Measurements from ENCODE around the gene SORCS2.

SORCS2 gene

GRCh38 chr4:7660176-7661039 lies 468.1 kb downstream of the SORCS2 start:
- no peak for ATAC-seq

DNA sequence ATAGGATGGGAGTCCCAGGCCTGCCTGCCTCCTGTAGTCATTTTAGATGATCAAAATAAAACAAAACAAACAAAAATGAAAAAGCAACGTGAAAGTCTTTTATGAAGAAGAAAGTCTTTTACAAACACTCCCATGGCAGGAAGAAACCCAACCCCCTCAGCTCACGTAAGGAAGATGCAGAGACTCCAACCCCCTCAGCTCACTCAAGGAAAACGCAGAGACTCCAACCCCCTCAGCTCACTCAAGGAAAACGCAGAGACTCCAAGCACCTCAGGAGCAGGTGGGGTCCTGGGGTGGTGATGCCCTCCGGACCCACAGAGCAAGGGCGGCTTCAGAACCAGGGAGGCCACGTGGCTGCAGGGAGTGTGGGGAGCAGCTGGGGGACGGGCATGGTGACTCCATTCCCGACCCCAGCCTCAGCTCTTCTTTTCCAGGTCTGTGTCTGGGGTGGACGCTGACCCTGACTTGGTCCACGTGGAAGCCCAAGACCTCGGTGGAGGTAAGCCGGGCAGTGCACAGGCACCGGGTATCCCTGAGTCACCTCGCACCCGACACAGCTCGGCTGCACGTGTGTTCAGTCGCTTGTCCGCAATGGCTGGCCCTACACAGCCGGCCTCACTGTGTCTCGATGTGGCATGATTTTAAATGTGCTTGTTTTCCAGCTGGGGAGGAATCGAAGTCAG lies 468.9 kb downstream of the SORCS2 start:
- ATAC-seq: no peak

DNA sequence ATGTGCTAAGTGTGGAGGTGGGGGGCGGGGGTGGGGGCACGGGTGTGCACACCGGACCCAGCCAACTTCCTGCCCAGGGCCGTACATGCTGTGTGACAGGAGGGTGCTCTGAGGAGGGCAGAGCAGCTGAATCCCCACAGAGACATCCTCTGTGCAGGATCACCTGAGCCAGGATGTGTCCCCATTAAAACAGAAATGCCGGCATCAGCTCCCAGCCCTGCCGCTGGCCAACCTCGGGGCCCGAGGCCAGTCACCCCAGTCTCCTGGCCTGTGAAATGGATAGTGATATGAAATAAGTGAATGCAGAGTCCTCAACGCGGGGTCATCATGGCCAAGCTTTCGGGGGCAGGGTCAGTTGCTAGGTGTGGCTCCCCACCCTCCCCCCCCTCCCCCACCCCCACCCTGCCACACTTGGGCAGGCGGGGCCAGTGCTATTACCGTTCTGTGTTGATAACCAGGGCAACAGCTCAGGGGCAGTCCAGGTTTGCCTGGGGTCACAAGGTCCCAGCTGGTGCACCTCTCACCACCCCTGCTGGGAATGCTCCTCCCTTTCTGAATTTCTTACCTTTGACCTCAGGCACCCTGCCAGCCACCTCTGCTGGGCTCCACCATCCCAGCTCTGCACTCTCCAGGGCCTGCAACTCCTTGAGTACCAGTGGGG lies 469.6 kb downstream of the SORCS2 start:
- no peak for ATAC-seq

DNA sequence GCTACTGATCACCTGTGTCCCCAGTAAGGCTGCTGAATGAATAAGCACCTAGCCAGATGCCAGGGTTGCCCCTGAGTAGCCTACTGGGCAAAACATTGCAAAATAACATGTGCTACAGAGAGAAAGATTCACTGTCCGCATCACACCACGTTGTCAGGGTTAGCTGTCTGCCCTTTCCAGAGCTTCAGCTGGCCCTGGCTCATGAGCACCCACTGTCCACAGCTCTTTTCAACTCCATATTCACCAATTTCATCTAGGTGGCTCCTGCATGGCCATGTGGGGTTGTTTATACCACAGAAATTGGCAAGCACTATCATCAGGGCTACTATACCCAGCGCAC lies 470.1 kb downstream of the SORCS2 start:
- ATAC-seq: no peak

- no peak for ATAC-seq
Observed at GRCh38 chr4:7663075-7663541, 470.8 kb downstream of the SORCS2 start.

DNA sequence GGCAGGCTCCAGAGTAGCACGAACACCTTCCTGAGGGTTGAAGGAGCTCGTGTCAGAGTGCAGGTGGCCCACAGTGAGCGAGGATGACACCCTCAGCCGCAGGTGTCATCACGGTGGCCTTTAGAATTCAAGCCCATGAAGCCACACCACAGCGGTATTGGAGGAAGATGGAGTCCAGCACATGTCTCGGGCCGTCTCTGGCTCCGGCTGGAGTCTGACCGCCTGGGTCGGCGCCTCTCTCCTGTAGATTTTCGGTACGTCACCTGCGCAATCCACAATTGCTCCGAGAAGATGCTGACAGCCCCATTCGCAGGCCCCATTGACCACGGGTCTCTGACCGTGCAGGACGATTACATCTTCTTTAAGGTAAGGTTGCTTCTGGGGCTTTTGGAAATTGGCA lies 471.8 kb downstream of the SORCS2 start:
- ATAC-seq: no peak

DNA sequence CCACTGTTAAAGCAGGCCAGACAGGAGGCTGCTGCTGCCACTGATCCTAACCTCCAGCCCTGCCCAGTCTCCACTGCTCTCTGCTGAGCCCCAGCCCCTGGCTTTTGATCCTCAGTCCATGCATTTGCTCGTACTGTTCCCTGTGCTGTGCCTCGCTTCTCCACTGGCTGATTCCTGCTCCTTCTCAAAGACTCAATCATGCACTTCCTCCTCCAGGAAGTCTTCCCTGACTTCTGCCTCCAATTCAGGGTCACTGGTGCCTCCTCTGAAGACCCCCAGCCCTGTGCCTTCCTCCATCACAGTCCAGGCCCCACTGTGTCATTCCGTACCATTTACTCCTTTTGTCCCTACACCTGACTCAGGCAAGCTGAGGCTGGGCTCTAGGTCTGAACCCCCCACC lies 473.0 kb downstream of the SORCS2 start:
- ATAC-seq: no peak

- ATAC-seq: no peak
Observed at GRCh38 chr4:7666011-7666410, 473.7 kb downstream of the SORCS2 start.

GRCh38 chr4:7666744-7667143 lies 474.4 kb downstream of the SORCS2 start:
- ATAC-seq: no peak

DNA sequence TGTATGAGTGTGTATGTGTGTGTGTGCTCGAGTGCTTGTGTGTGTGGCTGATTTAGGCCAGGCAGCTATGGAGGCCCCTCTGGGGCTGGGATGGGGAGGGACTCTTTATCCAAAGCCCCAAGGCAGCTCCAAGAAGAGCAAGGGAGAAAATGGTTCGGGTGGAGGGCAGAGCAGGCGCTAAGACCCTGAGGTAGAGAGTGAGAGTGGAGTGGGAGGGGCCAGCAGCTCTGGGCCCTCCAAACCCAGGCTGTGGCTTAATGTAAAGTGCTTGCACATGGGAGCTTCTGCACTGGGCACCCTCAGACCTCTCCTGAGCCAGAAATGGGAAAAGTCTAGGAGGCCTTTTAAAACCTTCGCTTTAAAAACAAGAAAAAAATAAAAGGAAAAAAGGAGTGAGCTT lies 475.9 kb downstream of the SORCS2 start:
- no peak for ATAC-seq

GRCh38 chr4:7668826-7669225 lies 476.5 kb downstream of the SORCS2 start:
- ATAC-seq: no peak

DNA sequence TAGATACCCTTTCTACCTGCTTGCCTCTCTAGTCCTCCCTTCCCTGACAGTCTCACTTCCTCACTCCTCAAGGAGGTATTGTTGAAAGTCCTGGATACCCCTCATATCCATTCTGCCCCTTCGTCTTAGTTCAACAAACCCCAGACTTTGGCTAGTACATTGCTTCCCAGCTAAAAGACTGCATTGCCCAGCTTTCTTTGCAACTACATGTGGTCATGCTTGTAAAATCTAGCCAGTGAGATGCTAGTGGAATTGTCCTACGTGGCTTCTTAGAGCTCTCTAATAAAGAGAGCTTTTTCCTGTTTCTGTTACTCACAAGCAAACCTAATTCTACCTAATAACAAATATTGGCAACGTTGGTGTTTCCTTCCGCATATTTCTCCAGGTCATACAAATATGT lies 480.3 kb downstream of the SORCS2 start:
- no peak for ATAC-seq

GRCh38 chr4:7673121-7673520 lies 480.8 kb downstream of the SORCS2 start:
- ATAC-seq: no peak

GRCh38 chr4:7674706-7675105 lies 482.4 kb downstream of the SORCS2 start:
- ATAC-seq: no peak

DNA sequence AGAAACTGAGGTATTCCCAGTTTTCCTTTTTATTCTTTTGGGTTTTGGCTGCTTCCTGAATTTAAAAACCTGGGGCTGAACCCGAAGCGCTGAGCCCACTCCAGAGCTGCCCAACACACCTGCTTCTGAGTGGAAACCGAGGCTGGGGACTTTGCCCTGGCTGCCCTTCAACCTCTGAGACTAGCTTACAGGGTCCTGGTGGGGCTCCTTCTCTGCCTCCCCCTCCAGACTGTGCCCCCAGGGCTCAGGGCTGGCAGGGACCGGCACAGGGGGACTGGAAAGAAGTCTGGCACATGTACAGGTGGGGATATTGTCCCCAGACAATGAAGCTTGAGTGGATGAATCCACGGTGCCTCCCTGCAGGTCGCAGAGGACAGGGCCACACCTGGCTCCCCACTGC lies 482.8 kb downstream of the SORCS2 start:
- ATAC-seq: no peak

GRCh38 chr4:7675612-7676320 lies 483.4 kb downstream of the SORCS2 start:
- no peak for ATAC-seq

- no peak for ATAC-seq
Observed at GRCh38 chr4:7676398-7676922, 484.1 kb downstream of the SORCS2 start.

DNA sequence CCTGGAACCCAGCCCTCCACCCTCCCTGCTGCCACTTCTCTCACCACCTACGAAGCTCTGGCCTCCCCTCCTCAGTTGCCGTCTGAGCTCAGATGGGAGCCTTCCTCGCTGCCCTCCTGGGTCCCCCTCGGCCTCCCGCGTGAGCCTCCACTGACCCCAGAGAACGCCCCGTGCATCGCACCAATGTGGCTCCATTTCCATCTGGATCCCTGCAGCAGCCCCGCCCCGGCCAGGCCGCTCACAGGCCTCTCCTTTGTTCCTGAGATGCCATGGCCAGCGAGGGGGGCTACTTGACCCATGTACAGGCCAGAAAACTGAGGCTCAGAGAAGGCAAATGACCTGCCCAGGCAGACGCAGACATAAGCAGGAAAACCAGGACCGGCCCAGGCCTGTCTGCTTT lies 484.7 kb downstream of the SORCS2 start:
- no peak for ATAC-seq

- no peak for ATAC-seq
Observed at GRCh38 chr4:7677799-7678301, 485.5 kb downstream of the SORCS2 start.

DNA sequence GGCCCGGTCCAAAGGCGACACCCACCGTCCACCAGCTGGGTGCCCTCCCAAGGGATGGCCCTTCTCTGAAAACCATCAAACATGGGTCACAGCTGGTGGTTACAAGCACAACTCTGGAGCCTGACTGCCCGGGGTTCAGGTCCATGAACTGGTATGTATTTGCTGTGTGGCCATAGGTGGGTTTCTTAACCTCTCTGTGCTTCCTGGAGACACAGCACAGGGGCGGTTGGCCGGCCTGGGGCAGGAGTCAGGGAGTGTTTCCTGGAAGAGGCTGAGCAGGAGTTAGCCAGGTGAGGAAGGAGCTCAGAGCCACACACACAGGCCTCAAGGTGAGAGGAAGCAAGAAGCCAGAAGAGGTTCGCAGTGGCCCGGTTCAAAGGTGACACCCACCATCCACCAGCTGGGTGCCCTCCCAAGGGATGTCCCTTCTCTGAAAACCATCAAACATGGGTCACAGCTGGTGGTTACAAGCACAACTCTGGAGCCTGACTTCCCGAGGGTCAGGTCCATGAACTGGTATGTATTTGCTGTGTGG lies 486.0 kb downstream of the SORCS2 start:
- no peak for ATAC-seq

GRCh38 chr4:7679406-7680040 lies 487.2 kb downstream of the SORCS2 start:
- ATAC-seq: no peak

GRCh38 chr4:7680106-7680505 lies 487.8 kb downstream of the SORCS2 start:
- ATAC-seq: no peak
